PC-3 (cell line): ENCODE data around the gene PCAT7. TPM values are rescaled to one million over a fixed set of nuclear protein-coding genes. Genes with fewer than 3 reads are reported as not detected.
"Not testable (repeated sequence)": the region's sequence is repeated elsewhere in the genome, so short reads cannot be mapped to it uniquely, and the experiment has no call there.

Experiments used
- ATAC-seq: fragments of 200-7000 bp; cut with Tn5 transposase; 2 replicates; pipeline ENCODE4 v1.9.1; 2020; ENCODE audit warnings: mild to moderate bottlenecking, moderate library complexity
- Bru-seq: library from RNA; stranded (reverse); fragments of 400-500 nt; gene quantifications from one replicate; lab custom pipeline; 2021; lab: Mats Ljungman, UMichigan
- BruChase-seq, 2 experiments: library from RNA; stranded (reverse); fragments of 400-500 nt; gene quantifications; one replicate each; lab custom pipeline; 2021; lab: Mats Ljungman, UMichigan
- BruUV-seq: library from RNA; stranded (reverse); fragments of 400-500 nt; replicated peaks from 2 replicates; lab custom pipeline; 2021; lab: Mats Ljungman, UMichigan
- CTCF ChIA-PET: fragments of 300-600 bp; sonication (Branson Sonifier 250); formaldehyde crosslinking; loops from one replicate; lab custom pipeline; 2022; ENCODE audit warnings: antibody characterized with exemption; lab: Charles Lee
- POLR2A ChIA-PET: fragments of 300-600 bp; sonication (Branson Sonifier 250); formaldehyde crosslinking; loops from one replicate; lab custom pipeline; 2022; ENCODE audit warnings: antibody characterized with exemption; ENCODE audit not compliant: unreplicated experiment; lab: Charles Lee
- DNase-seq: peaks from one replicate; pipeline ENCODE4 v3.0.0-alpha.2; 2015
- H2AFZ ChIP-seq: fragments of 300-600 bp; sonication (generic); 2 replicates; pipeline ENCODE4 v1.6.0; 2016; ENCODE audit warnings: antibody characterized with exemption, low read length
- H3F3A ChIP-seq: fragments of 300-600 bp; sonication (generic); one replicate; pipeline ENCODE4 v1.6.0; 2017; ENCODE audit warnings: antibody characterized with exemption, low read length, control low read depth, mild to moderate bottlenecking; ENCODE audit not compliant: unreplicated experiment
- H3K27ac ChIP-seq: fragments of 300-600 bp; sonication (generic); 2 replicates; pipeline ENCODE4 v1.5.1; 2016; ENCODE audit warnings: mild to moderate bottlenecking, low read length
- H3K27me3 ChIP-seq: fragments of 300-600 bp; sonication (generic); 2 replicates; pipeline ENCODE4 v1.6.1; 2016; ENCODE audit warnings: low read length, mixed read lengths
- H3K36me3 ChIP-seq: fragments of 300-600 bp; sonication (generic); 2 replicates; pipeline ENCODE4 v1.6.1; 2016; ENCODE audit warnings: low read depth, mixed run types, low read length, mixed read lengths
- H3K4me1 ChIP-seq: fragments of 300-600 bp; sonication (generic); 2 replicates; pipeline ENCODE4 v1.5.1; 2016; ENCODE audit warnings: low read length; ENCODE audit not compliant: insufficient read depth
- H3K4me2 ChIP-seq: fragments of 300-600 bp; sonication (generic); 2 replicates; pipeline ENCODE4 v1.6.0; 2016; ENCODE audit warnings: low read length
- H3K4me3 ChIP-seq: fragments of 300-600 bp; sonication (generic); 2 replicates; pipeline ENCODE4 v1.5.1; 2016; ENCODE audit warnings: mild to moderate bottlenecking, low read length, mixed read lengths
- H3K79me2 ChIP-seq: fragments of 300-600 bp; sonication (generic); 2 replicates; pipeline ENCODE4 v1.6.1; 2017; ENCODE audit warnings: low read length, mixed read lengths
- H3K9ac ChIP-seq: fragments of 300-600 bp; sonication (generic); 2 replicates; pipeline ENCODE4 v1.6.0; 2016; ENCODE audit warnings: mild to moderate bottlenecking, low read length
- H3K9me2 ChIP-seq: fragments of 300-600 bp; sonication (generic); replicated peaks from 2 replicates; pipeline ENCODE4 v1.6.1; 2016; ENCODE audit warnings: mixed run types, low read length, mixed read lengths
- H3K9me3 ChIP-seq: fragments of 300-600 bp; sonication (generic); 2 replicates; pipeline ENCODE4 v1.6.1; 2016; ENCODE audit warnings: low read length, mixed read lengths
- H4K20me1 ChIP-seq: fragments of 300-600 bp; sonication (generic); 2 replicates; pipeline ENCODE4 v1.6.1; 2016; ENCODE audit warnings: low read length, mixed read lengths
- CTCF ChIP-seq: fragments of 300-600 bp; sonication (generic); conservative IDR thresholded peaks from 2 replicates; pipeline ENCODE4 v1.5.1; 2017; ENCODE audit warnings: antibody characterized with exemption, low read depth, mild to moderate bottlenecking, low read length
- EZH2 ChIP-seq: fragments of 300-600 bp; sonication (generic); IDR thresholded peaks from one replicate; pipeline ENCODE4 v1.6.1; 2017; ENCODE audit warnings: antibody characterized with exemption, mild to moderate bottlenecking, low read length; ENCODE audit not compliant: unreplicated experiment
- EZH2phosphoT487 ChIP-seq: fragments of 300-600 bp; sonication (generic); IDR thresholded peaks from 2 replicates; pipeline ENCODE4 v1.6.1; 2018; ENCODE audit warnings: mild to moderate bottlenecking, antibody characterized with exemption, low read length, borderline replicate concordance
- intact Hi-C: fragments of 100-400 bp; cut with micrococcal nuclease; formaldehyde crosslinking; loops from 2 replicates; pipeline ENCODE4 v1.9.0; 2023
- long read RNA-seq: library from polyadenylated mRNA; unstranded; transcript quantifications from one replicate; pipeline ENCODE4 v2.0.0, GENCODE V29; 2021; ENCODE audit not compliant: unreplicated experiment
- total RNA-seq: library from RNA; depleted of rRNA; stranded (reverse); fragments of >200 nt; gene quantifications from 2 replicates; pipeline ENCODE4 v1.2.3, GENCODE V29; 2014; rRNA removed

The PCAT7 gene
- 1.9 and 2.5 TPM in 2 replicates for total RNA-seq
- percentile 43 among the genes with signal in this experiment for Bru-seq, nascent RNA
- percentile 48 among the genes with signal in this experiment for BruChase-seq, experiment 1, labeled RNA remaining after a 6-hour chase
- percentile 55 among the genes with signal in this experiment for BruChase-seq, experiment 2, labeled RNA remaining after a 2-hour chase
- long read RNA-seq, partial matches to known transcripts, result 0 of 13 reads
- long read RNA-seq, other reads (novel, unspliced or antisense), result 12 of 13 reads

- ChIA-PET POLR2A (interaction anchor here (0.6 kb wide), 1 partner anchor 94 kb away, joined by 3 read pairs; no protein-coding TSS in a partner anchor), CTCF (interaction anchor here (0.5 to 1.6 kb wide), 7 partner anchors 57 to 563 kb away, joined by 3 to 5 read pairs (median 4); no protein-coding TSS in a partner anchor)
- Histone ChIP-seq H3K9ac (peak within 1 kb of the TSS; percentile 77), H2AFZ (peak within 1 kb of the TSS; percentile 84), H3K4me3 (peak within 1 kb of the TSS; percentile 85), H3K27me3 (no peaks in the 10 kb centered on the region), H3K4me1 (peaks cover 16% of the 10 kb centered on the region; the same call in 1 of the 2 replicates), H3F3A (no peaks in the 10 kb centered on the region), H3K9me3 (no peaks in the 10 kb centered on the region), H3K27ac (peak within 1 kb of the TSS; percentile 82), H3K4me2 (peak within 1 kb of the TSS; percentile 93), H3K9me2 (no peaks in the 10 kb centered on the region), H4K20me1 (peaks cover 11% of the 10 kb centered on the region), H3K36me3 (peaks cover 25% of the 10 kb centered on the region), H3K79me2 (peaks cover 51% of the 10 kb centered on the region)
- TF ChIP-seq CTCF, result peak; percentile 69
- no peak for TF ChIP-seq EZH2phosphoT487
- TF ChIP-seq EZH2, result no peak
- intact Hi-C loops, result loop anchor here (1.0 to 10.0 kb wide), 4 partner anchors 48 to 576 kb away; no protein-coding TSS in a partner anchor
- ATAC-seq (peak; percentile 85), DNase-seq (peak; percentile 87)
- TSS peak; percentile 51 for BruUV-seq
These were observed at the start of gene PCAT7 for GRCh38 chr9:94554439-94555331. TSS of gene PCAT7 (plus strand) at chr9:94555083.

- CTCF ChIA-PET, POLR2A ChIA-PET, H3K9me3 ChIP-seq, H3K27ac ChIP-seq, H3F3A ChIP-seq, H3K9ac ChIP-seq, H3K4me3 ChIP-seq, H2AFZ ChIP-seq, DNase-seq, H3K27me3 ChIP-seq, H4K20me1 ChIP-seq, H3K4me2 ChIP-seq, intact Hi-C loops, ATAC-seq, H3K4me1 ChIP-seq, BruUV-seq, H3K9me2 ChIP-seq, H3K36me3 ChIP-seq: not testable (repeated sequence)
- peaks cover 53% of the 10 kb centered on the region for H3K79me2 ChIP-seq
These were observed 48.5 kb upstream of the PCAT7 start for GRCh38 chr9:94506370-94506769.

GRCh38 chr9:94507531-94508258 is 47.2 kb upstream of the PCAT7 start:
- TF ChIP-seq EZH2phosphoT487, result no peak
- no peak for TF ChIP-seq EZH2
- no peak for TF ChIP-seq CTCF
- Histone ChIP-seq H3K4me1 (peaks cover 19% of the 10 kb centered on the region), H3K4me3 (no peak overlapping the region), H3K9me2 (no peaks in the 10 kb centered on the region), H3K4me2 (no peak overlapping the region), H2AFZ (no peak overlapping the region), H3F3A (no peaks in the 10 kb centered on the region), H3K36me3 (no peaks in the 10 kb centered on the region), H3K79me2 (peaks cover 61% of the 10 kb centered on the region), H3K27ac (no peak overlapping the region), H3K27me3 (no peaks in the 10 kb centered on the region), H3K9ac (no peak overlapping the region), H4K20me1 (peaks cover 8% of the 10 kb centered on the region; the same call in 1 of the 2 replicates), H3K9me3 (no peaks in the 10 kb centered on the region)
- intact Hi-C loops, result no loop called here
- ChIA-PET CTCF (no interaction called here), POLR2A (no interaction called here)
- BruUV-seq, result no TSS peak
- DNase-seq (no peak), ATAC-seq (no peak)
